HL-60 (cell line): ENCODE data around the gene TBC1D14.

Experiments
- DNase-seq, 2 experiments: peaks; one replicate each; pipeline ENCODE4 v3.0.0-alpha.2; 2010 to 2020; ENCODE audit warnings: low read depth in 1 of 2, low spot score in 1 of 2
- H3K27ac ChIP-seq: fragments of 250-450 bp; sonication (Bioruptor Pico); replicated peaks from 2 replicates; pipeline ENCODE4 v1.5.1; 2020; ENCODE audit warnings: mild to moderate bottlenecking, moderate library complexity
- H3K27me3 ChIP-seq: fragments of 250-450 bp; sonication (Bioruptor Pico); 2 replicates; pipeline ENCODE4 v1.5.1; 2021; ENCODE audit warnings: mild to moderate bottlenecking, moderate library complexity; ENCODE audit not compliant: insufficient read depth, poor library complexity, severe bottlenecking
- H3K4me3 ChIP-seq: replicated peaks from 2 replicates; pipeline ENCODE4 v1.5.1; 2011; ENCODE audit warnings: mild to moderate bottlenecking, control low read depth, low read length; ENCODE audit not compliant: insufficient read depth
- GABPA ChIP-seq: IDR thresholded peaks from 2 replicates; pipeline ENCODE4 v1.6.1; 2012; ENCODE audit warnings: low read depth
- POLR2AphosphoS5 ChIP-seq: IDR thresholded peaks from 2 replicates; pipeline ENCODE4 v1.6.1; 2012; ENCODE audit warnings: low read depth
- SPI1 ChIP-seq: IDR thresholded peaks from 2 replicates; pipeline ENCODE4 v1.6.1; 2012; ENCODE audit warnings: low read depth, mild to moderate bottlenecking, borderline replicate concordance
- TF ChIP-seq, protein P1 (sequence below): IDR thresholded peaks from one replicate; pipeline ENCODE4 v1.5.1; 2011; ENCODE audit warnings: low read length, control low read depth, inconsistent platforms; ENCODE audit not compliant: insufficient read depth
- TF ChIP-seq, protein P2 (sequence below): IDR thresholded peaks from 2 replicates; pipeline ENCODE4 v1.6.1; 2012; ENCODE audit warnings: low read depth; ENCODE audit not compliant: insufficient replicate concordance

The TBC1D14 gene

DNA sequence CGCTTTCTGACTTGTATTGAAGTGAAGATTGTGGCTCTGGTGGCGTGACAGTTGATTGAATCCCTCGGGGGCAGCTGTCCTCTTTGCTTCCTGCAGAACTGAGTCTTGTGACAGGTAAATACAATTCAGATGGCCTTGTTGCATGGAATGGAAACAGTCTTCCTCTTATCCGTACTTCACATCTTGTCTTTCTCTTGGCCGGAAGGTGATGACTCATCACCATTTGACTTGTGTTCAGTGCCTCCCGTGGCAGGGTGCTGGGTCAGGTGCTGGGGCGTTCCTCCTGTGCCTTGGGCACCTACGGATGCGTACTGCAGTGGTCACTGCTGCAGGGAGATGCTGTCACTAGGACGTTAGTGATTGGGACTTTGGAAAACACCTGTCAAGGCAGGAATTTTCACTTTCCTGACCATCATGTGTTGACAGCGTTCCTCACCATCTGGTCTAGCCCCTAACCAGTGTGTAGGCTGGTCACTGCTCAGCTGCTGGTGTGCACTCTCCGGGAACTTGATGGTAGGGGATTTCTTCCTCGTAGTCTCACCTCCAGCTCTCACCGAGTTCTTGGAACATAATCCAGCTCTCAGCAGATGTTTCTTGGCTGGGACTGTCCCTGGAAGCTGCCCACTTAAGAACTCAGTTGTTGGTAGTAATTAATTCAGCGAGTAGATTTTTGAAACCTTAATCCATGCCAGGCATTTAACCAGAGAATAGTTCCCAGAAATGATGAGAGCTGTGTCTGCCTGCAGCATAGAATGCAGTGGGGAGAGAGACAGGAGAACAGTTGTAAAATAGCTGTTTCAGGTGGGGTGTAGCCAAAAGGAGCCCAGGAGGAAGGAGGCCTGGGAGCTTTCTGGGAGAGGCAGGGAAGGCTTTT lies 7.2 kb downstream of the TBC1D14 start:
- 0 out of 2 replicates have a peak, but pooled peaks have one; percentile 54 for TF ChIP-seq POLR2AphosphoS5
- no peak; the same call in 1 of the 2 replicates for TF ChIP-seq SPI1
- no peak for TF ChIP-seq GABPA
- TF ChIP-seq, protein P1, sequence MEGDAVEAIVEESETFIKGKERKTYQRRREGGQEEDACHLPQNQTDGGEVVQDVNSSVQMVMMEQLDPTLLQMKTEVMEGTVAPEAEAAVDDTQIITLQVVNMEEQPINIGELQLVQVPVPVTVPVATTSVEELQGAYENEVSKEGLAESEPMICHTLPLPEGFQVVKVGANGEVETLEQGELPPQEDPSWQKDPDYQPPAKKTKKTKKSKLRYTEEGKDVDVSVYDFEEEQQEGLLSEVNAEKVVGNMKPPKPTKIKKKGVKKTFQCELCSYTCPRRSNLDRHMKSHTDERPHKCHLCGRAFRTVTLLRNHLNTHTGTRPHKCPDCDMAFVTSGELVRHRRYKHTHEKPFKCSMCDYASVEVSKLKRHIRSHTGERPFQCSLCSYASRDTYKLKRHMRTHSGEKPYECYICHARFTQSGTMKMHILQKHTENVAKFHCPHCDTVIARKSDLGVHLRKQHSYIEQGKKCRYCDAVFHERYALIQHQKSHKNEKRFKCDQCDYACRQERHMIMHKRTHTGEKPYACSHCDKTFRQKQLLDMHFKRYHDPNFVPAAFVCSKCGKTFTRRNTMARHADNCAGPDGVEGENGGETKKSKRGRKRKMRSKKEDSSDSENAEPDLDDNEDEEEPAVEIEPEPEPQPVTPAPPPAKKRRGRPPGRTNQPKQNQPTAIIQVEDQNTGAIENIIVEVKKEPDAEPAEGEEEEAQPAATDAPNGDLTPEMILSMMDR: no peak
- TF ChIP-seq, protein P2, sequence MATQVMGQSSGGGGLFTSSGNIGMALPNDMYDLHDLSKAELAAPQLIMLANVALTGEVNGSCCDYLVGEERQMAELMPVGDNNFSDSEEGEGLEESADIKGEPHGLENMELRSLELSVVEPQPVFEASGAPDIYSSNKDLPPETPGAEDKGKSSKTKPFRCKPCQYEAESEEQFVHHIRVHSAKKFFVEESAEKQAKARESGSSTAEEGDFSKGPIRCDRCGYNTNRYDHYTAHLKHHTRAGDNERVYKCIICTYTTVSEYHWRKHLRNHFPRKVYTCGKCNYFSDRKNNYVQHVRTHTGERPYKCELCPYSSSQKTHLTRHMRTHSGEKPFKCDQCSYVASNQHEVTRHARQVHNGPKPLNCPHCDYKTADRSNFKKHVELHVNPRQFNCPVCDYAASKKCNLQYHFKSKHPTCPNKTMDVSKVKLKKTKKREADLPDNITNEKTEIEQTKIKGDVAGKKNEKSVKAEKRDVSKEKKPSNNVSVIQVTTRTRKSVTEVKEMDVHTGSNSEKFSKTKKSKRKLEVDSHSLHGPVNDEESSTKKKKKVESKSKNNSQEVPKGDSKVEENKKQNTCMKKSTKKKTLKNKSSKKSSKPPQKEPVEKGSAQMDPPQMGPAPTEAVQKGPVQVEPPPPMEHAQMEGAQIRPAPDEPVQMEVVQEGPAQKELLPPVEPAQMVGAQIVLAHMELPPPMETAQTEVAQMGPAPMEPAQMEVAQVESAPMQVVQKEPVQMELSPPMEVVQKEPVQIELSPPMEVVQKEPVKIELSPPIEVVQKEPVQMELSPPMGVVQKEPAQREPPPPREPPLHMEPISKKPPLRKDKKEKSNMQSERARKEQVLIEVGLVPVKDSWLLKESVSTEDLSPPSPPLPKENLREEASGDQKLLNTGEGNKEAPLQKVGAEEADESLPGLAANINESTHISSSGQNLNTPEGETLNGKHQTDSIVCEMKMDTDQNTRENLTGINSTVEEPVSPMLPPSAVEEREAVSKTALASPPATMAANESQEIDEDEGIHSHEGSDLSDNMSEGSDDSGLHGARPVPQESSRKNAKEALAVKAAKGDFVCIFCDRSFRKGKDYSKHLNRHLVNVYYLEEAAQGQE: no peak
- Histone ChIP-seq H3K27me3 (no peaks in the 10 kb centered on the region), H3K4me3 (no peak overlapping the region), H3K27ac (peak overlapping the region; percentile 64)
- DNase-seq: peak; percentile 79 to 91

- Histone ChIP-seq H3K27ac (peak overlapping the region; percentile 64), H3K27me3 (no peaks in the 10 kb centered on the region), H3K4me3 (no peak overlapping the region)
- DNase-seq: peak; percentile 91 to 94
- TF ChIP-seq SPI1: peak; percentile 63; the same call in 1 of the 2 replicates
- TF ChIP-seq POLR2AphosphoS5: peak; percentile 60; the same call in 1 of the 2 replicates
- no peak; the same call in 1 of the 2 replicates for TF ChIP-seq GABPA
- TF ChIP-seq, protein P1: peak; percentile 56
- TF ChIP-seq, protein P2: no peak
These were observed 8.0 kb downstream of the TBC1D14 start for GRCh38 chr4:6917461-6918271.

GRCh38 chr4:6918338-6918737 lies 8.7 kb downstream of the TBC1D14 start:
- H3K27ac ChIP-seq: peak overlapping the region; percentile 64
- peak in 1 of 2 experiments; percentile 73 for DNase-seq
- no peak for TF ChIP-seq SPI1
- TF ChIP-seq, protein P2: no peak
- no peak for TF ChIP-seq POLR2AphosphoS5
- TF ChIP-seq, protein P1: no peak
- H3K27me3 ChIP-seq: no peaks in the 10 kb centered on the region
- no peak overlapping the region for H3K4me3 ChIP-seq
